ENCODE measurements around the gene SIK2. TPM values are rescaled to one million over a fixed set of nuclear protein-coding genes. Genes with fewer than 3 reads are reported as not detected.

SIK2 gene
- total and polyA plus RNA-seq, 2 donors (not counting 3 experiments of a cell fraction or from before 2014, with no cell fraction given), result 14.6 to 17.1 TPM

GRCh38 chr11:111688013-111688412, 85.8 kb downstream of the SIK2 start:
- H3K4me2 ChIP-seq (ENCODE audit: insufficient read depth, low read length), result no peak overlapping the region
- H4K20me1 ChIP-seq (replicated peaks; ENCODE audit: control insufficient read depth, extremely low read depth, insufficient read depth, low read length), result no peaks in the 10 kb centered on the region
- no peaks in the 10 kb centered on the region for H3K79me2 ChIP-seq (ENCODE audit: control insufficient read depth, insufficient read depth, low read length)
- BruUV-seq (replicated peaks), result no TSS peak
- H3K27me3 ChIP-seq (ENCODE audit: control insufficient read depth in 2 of 2, insufficient read depth in 2 of 2, low read length in 2 of 2), result no peaks in the 10 kb centered on the region
- H3K4me3 ChIP-seq (replicated peaks in 1 of 3; ENCODE audit: insufficient read depth in 1 of 3, low read depth in 1 of 3, low read length in 3 of 3), result no peak overlapping the region
- ChIA-PET POLR2A (no interaction called here), CTCF (no interaction called here)
- H3K36me3 ChIP-seq (ENCODE audit: control insufficient read depth in 2 of 2, extremely low read depth in 1 of 2, insufficient read depth in 2 of 2, low read length in 2 of 2), result no peaks in the 10 kb centered on the region
- dilution Hi-C loops (cut with MboI; ENCODE audit: extremely low pct_ligation_motif_present, low sequenced_read_pairs) (no loop called here), intact Hi-C loops (cut with micrococcal nuclease) (no loop called here)
- no peaks in the 10 kb centered on the region for H3K4me1 ChIP-seq (ENCODE audit: control insufficient read depth, extremely low read depth, insufficient read depth, low read length)
- H3K27ac ChIP-seq (ENCODE audit: insufficient read depth, low read depth, low read length), result no peak overlapping the region
- no peak overlapping the region for H3K9ac ChIP-seq (replicated peaks; ENCODE audit: extremely low read depth, insufficient read depth, low read length)
- no peak overlapping the region for H2AFZ ChIP-seq (ENCODE audit: low read depth, low read length)
- DNase-seq (ENCODE audit: low read depth, low spot score), result no peak
- H3K9me3 ChIP-seq (replicated peaks; ENCODE audit: control insufficient read depth, insufficient read depth, low read length), result no peaks in the 10 kb centered on the region
- H3K9me1 ChIP-seq (replicated peaks; ENCODE audit: control insufficient read depth, extremely low read depth, insufficient read depth, low read length), result no peaks in the 10 kb centered on the region
- no peak for FAIRE-seq
- TF ChIP-seq EZH2 (IDR thresholded peaks at IDR 0.05; ENCODE audit: borderline replicate concordance, low read depth, low read length, severe bottlenecking), result no peak
- TF ChIP-seq MYC (IDR thresholded peaks at IDR 0.05; ENCODE audit: low read depth, low read length), result no peak
- no peak for TF ChIP-seq CTCF (IDR thresholded peaks at IDR 0.05; ENCODE audit: extremely low read depth in 1 of 2, insufficient read depth in 1 of 2, low read depth in 1 of 2, low read length in 2 of 2)
- TF ChIP-seq JUN (IDR thresholded peaks at IDR 0.05; ENCODE audit: borderline replicate concordance, insufficient read depth, insufficient read length, low read depth), result no peak
- no peak for TF ChIP-seq FOS (IDR thresholded peaks at IDR 0.05; ENCODE audit: borderline replicate concordance, insufficient read depth, low read length)
- TF ChIP-seq GATA2 (IDR thresholded peaks at IDR 0.05; ENCODE audit: insufficient read depth, insufficient read length, low read depth, low read length), result no peak
- no peak for TF ChIP-seq POLR2A (IDR thresholded peaks at IDR 0.05; ENCODE audit: low read depth, low read length)
- TF ChIP-seq POLR2AphosphoS5 (IDR thresholded peaks at IDR 0.05; ENCODE audit: insufficient read depth, low read depth, low read length), result no peak
- no peak for TF ChIP-seq MAX (IDR thresholded peaks at IDR 0.05; ENCODE audit: insufficient read depth, insufficient read length)
